IPS-NIHi7 (cell line): ENCODE results near the gene DNAH3.
A peak's percentile ranks its signal among the peaks of the same experiment; 100 is the strongest.

ENCODE experiments used
- DNase-seq: peaks from one replicate; pipeline ENCODE4 v3.0.0; 2012; ENCODE audit warnings: mixed read lengths; ENCODE audit errors: extremely low spot score

DNAH3 gene

DNA sequence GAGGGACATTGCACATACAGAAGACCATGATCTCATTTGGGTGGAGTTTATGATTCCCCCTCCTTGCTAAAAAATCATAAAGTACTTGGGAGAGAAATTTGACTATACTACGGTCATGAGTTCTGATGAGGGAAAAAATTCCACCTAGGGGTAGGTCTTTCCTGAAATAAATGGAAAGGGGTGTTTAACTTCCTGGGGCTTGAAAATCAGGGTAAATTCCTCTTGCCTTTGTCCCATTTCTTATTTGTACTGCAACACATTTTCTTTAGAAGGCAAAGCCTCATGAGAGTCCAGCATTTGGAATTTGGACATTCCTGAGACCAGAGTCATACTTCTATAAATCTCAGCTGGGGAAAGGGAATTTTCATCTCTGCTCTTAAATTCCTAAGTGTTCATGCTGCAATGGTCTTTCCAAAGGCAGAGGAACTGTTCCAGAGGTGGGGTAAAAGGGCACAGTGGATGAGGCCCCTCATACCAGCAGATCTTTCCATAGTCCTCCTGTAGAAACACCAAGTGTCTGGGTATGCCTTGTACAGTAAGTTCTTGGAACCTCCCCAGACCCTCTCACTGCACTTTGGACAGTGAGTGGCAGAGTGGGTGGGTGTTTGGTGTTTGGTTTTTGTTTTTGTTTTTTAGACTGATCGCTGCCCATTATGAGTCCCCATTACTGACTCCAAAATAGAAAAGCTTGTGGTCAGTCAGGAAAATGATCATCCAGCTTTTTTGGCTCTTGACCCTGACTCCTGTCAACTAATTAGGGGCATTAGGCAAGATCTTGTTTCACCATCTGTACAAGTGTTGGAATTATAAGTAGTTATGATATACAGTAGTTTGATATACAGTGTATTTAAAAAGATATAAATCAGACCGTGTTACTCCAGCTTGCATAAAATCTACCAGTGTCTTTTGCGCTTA lies 244.0 kb downstream of the DNAH3 start:
- DNase-seq = no peak

DNA sequence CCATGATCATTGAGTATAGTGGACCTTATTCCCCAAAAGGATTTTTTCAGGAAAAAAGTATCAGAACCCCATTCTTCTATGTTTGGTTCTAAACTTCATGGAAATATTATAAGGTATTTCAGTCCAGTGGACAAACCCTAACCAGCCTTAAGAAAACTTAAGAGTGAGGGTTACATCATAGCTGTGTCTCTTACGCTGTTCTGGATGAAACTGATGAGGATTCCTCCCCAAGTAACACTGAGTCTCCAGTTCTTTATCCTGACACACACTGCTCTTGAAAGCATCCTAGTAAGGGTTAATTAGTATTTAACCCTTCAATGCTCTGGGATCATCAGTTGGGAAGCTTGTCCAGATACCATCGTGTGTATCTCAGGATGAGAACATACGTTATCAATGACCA lies 245.1 kb downstream of the DNAH3 start:
- DNase-seq = no peak

- DNase-seq = no peak
Measured at GRCh38 chr16:20904507-20905081, 246.1 kb downstream of the DNAH3 start.

- DNase-seq = no peak
Measured at GRCh38 chr16:20903899-20904506, 246.6 kb downstream of the DNAH3 start.

DNA sequence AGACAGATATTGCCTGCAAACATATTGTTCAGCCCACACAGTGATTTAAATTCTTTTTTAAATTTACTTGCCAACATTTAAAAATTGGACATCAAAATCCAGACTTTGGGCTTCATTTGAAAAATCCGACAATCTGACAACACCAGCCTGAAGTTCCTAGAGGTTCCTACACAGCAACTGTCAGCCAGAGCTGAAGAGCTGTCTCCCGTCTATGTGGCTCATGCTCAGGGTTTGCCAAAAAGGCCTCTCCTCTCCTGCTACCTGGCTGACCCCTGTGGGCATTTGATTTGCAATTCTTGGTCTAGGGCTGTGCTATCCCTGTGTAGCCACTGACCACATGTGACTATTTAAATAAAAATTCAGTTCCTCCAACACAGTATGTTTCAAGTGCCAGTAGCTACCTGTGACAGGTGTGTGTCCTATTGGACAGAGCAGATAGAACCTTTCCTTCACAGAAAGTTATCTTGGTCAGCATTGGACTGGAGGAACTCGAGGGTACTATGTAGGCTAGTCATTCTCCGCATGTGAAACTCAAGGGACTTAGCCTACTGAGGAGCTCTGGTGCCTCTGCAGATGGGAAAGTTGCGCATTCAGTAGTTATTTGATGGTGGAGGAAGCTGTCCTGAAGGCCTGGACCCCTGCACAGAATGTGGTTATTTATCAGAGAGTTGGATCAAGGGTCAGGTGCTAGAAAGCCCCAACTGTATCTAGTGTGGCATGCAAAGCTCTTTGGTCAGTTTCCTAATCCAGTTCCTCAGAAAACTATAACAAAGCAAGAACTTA lies 247.3 kb downstream of the DNAH3 start:
- DNase-seq = no peak

GRCh38 chr16:20902426-20902825 lies 248.2 kb downstream of the DNAH3 start:
- DNase-seq = no peak

GRCh38 chr16:20901436-20902112 lies 249.1 kb downstream of the DNAH3 start:
- DNase-seq = peak; percentile 38

DNA sequence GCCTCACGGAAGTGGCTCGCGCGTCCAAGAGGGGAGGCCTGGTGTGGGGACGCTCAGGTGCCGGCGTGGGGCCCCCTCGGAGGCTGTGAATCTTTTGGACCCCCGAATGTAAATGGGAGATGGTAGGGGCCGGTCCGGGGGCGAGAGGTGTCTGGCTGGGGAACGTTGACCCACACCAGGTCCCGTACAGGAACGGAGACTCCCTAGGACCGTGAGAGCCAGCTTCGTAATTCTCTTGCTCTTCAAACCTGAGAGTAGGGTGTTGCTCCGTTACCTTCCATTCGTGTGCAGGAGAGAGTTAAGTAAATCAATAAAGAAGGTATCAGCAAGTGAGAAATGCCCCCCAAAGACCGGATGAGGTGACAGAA lies 249.6 kb downstream of the DNAH3 start:
- DNase-seq = no peak

GRCh38 chr16:20900299-20901067 lies 250.2 kb downstream of the DNAH3 start, which contains the start of the genes DCUN1D3 and LYRM1:
Gene DCUN1D3 (minus strand): TSS chr16:20900358. CDS start chr16:20862538, 37,820 bp downstream.
Gene LYRM1 (plus strand): TSS chr16:20900771. CDS start chr16:20915556, 14,785 bp downstream.
- peak; percentile 97 for DNase-seq

- DNase-seq = peak; percentile 26
Measured at GRCh38 chr16:20899477-20900298, 251.0 kb downstream of the DNAH3 start.

GRCh38 chr16:20899071-20899470 lies 251.6 kb downstream of the DNAH3 start:
- no peak for DNase-seq

DNA sequence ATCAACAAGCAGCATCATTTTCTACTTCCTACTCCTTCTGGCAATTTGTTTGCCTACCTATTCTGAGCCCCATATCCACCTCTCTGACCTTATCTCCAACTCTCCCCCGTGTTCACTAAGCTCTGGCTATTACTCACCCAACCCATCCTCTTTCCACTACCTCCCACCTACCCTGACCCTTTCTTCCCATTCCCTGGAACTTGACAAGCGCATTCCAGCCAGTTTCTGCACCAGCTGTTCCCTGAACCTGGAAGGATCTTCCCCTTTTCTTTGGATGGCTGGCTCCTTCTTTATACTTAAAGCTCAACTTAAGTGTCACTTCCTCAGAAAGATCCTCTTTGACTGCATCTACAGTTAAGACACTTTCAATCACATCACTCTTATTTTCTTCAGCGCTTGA lies 252.7 kb downstream of the DNAH3 start:
- no peak for DNase-seq

DNA sequence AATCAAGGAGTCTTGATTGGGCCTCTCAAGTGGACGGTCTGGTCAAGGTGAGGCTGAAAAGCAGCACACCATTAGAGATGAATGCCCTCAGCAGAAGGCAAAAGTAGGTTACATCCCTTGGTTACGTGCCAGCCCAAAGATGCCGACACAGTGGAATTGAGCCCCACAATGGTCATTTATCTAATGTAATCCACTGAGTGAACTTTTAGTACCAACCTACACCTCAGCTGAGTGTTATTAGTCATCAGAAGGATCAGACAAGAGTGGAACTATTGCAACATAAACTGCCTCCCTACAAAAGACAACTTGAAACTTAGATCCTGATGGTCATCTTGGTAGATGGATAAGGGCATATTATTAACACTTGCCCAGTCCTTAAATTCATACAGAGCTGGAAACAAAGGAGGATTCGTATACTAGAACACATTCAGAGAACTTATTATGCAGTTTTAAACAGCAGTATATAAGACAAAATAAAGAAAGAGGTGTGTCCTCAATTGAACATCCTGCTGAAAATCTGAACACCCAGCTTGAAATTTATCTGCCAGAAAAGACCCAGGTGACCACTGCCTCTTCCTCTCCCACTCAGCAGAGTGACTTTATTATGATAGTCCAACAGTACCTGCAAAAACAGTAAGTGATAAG lies 253.3 kb downstream of the DNAH3 start:
- no peak for DNase-seq

- no peak for DNase-seq
Measured at GRCh38 chr16:20894388-20894787, 256.3 kb downstream of the DNAH3 start.

GRCh38 chr16:20889625-20890275 lies 260.9 kb downstream of the DNAH3 start:
- no peak for DNase-seq

GRCh38 chr16:20887207-20887606 lies 263.4 kb downstream of the DNAH3 start:
- DNase-seq = no peak

DNA sequence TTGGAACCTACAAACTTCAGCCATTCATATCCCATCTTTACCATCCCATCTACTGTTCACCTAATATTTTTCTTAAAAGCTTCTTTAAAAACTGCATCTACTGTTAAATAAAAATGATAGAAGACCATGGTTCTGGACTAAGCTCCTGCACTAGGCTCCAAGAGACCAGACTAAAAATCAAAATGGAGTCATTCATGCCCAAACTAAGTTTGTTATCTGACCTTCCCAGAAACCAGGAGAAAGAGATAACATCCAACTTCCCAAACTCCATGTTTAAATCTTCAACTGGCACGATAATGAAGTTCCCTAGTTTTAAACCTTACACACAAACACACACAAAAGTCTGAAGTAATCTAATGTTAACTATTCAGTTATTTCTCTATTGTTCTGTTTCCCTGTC lies 264.3 kb downstream of the DNAH3 start:
- DNase-seq = no peak

GRCh38 chr16:20884240-20884556 lies 266.4 kb downstream of the DNAH3 start:
- no peak for DNase-seq
